GM10248 (cell line): ENCODE data around the gene KLK1.

Experiments used
- CTCF ChIA-PET: fragments of 300-600 bp; sonication (Branson Sonifier 250); formaldehyde crosslinking; extraction: SDS; loops from one replicate; lab custom pipeline; 2021; ENCODE audit warnings: antibody characterized with exemption; lab: Yijun Ruan, JAX
- POLR2A ChIA-PET: fragments of 350-650 bp; sonication (Branson Sonifier 250); formaldehyde crosslinking; extraction: SDS; loops from one replicate; lab custom pipeline; 2020; ENCODE audit warnings: antibody characterized with exemption; lab: Yijun Ruan, JAX
- DNase-seq: peaks from one replicate; pipeline ENCODE4 v3.0.0; 2012; ENCODE audit errors: extremely low spot score
- TF ChIP-seq, protein P1 (sequence below): IDR thresholded peaks from 2 replicates; pipeline ENCODE4 v1.5.1; 2012; ENCODE audit warnings: mild to moderate bottlenecking, low read depth; ENCODE audit errors: extremely low read depth, missing control alignments, control extremely low read depth

KLK1 gene

GRCh38 chr19:50795664-50796073 is 27.9 kb downstream of the KLK1 start:
- DNase-seq, result no peak
- ChIA-PET CTCF (interaction anchor here (1.2 to 8.2 kb wide), 5 partner anchors 12 to 126 kb away, joined by 3 to 64 read pairs (median 3); no protein-coding TSS in a partner anchor), POLR2A (interaction anchor here (0.6 to 1.0 kb wide), 2 partner anchors 126 to 913 kb away, joined by 4 read pairs; no protein-coding TSS in a partner anchor)
- TF ChIP-seq, protein P1, sequence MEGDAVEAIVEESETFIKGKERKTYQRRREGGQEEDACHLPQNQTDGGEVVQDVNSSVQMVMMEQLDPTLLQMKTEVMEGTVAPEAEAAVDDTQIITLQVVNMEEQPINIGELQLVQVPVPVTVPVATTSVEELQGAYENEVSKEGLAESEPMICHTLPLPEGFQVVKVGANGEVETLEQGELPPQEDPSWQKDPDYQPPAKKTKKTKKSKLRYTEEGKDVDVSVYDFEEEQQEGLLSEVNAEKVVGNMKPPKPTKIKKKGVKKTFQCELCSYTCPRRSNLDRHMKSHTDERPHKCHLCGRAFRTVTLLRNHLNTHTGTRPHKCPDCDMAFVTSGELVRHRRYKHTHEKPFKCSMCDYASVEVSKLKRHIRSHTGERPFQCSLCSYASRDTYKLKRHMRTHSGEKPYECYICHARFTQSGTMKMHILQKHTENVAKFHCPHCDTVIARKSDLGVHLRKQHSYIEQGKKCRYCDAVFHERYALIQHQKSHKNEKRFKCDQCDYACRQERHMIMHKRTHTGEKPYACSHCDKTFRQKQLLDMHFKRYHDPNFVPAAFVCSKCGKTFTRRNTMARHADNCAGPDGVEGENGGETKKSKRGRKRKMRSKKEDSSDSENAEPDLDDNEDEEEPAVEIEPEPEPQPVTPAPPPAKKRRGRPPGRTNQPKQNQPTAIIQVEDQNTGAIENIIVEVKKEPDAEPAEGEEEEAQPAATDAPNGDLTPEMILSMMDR, result no peak

GRCh38 chr19:50794876-50795663 is 28.5 kb downstream of the KLK1 start:
- TF ChIP-seq, protein P1, result peak; percentile 33
- ChIA-PET CTCF (interaction anchor here (1.0 to 8.2 kb wide), 9 partner anchors 11 to 131 kb away, joined by 3 to 64 read pairs (median 3); no protein-coding TSS in a partner anchor), POLR2A (interaction anchor here (0.6 to 1.0 kb wide), 3 partner anchors 10 to 914 kb away, joined by 3 to 4 read pairs (median 4); no protein-coding TSS in a partner anchor)
- no peak for DNase-seq

GRCh38 chr19:50794074-50794875 is 29.3 kb downstream of the KLK1 start:
- ChIA-PET CTCF (interaction anchor here (1.0 to 8.2 kb wide), 10 partner anchors 11 to 132 kb away, joined by 3 to 64 read pairs (median 4); no protein-coding TSS in a partner anchor), POLR2A (interaction anchor here (1.0 to 2.1 kb wide), 2 partner anchors 10 kb away, joined by 3 to 10 read pairs; no protein-coding TSS in a partner anchor)
- TF ChIP-seq, protein P1, result peak; percentile 50
- DNase-seq, result peak; percentile 72

DNA sequence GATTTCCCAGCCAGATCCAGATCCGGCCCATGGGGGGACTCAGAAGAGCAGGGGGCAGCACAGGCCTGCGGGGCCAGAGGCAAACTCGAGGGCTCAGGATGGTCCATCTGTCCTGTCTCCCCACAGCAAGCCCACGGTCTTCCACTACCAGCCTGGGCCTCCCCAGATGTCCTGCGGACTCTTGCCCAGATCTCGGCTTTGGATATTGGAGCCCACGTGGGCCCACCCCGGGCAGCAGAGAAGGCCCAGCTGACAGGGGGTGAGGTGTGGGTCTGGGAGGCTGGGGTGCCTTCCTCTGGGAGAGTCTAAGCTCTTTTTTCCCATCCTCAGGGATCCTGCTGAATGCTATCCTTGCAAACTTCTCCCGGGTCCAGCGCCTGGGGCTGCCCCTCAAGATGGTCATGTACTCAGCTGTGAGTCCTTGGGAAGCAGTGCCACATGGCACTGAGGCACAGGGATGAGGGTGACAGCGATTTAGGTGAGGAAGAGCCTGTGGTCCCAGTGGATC is 30.0 kb downstream of the KLK1 start:
- POLR2A ChIA-PET, result interaction anchor here (0.6 to 2.1 kb wide), 2 partner anchors 11 to 28 kb away, joined by 3 to 10 read pairs; no protein-coding TSS in a partner anchor
- TF ChIP-seq, protein P1, result no peak
- DNase-seq, result no peak
- CTCF ChIA-PET, result interaction anchor here (1.0 to 8.2 kb wide), 7 partner anchors 10 to 132 kb away, joined by 4 to 64 read pairs (median 4); no protein-coding TSS in a partner anchor

DNA sequence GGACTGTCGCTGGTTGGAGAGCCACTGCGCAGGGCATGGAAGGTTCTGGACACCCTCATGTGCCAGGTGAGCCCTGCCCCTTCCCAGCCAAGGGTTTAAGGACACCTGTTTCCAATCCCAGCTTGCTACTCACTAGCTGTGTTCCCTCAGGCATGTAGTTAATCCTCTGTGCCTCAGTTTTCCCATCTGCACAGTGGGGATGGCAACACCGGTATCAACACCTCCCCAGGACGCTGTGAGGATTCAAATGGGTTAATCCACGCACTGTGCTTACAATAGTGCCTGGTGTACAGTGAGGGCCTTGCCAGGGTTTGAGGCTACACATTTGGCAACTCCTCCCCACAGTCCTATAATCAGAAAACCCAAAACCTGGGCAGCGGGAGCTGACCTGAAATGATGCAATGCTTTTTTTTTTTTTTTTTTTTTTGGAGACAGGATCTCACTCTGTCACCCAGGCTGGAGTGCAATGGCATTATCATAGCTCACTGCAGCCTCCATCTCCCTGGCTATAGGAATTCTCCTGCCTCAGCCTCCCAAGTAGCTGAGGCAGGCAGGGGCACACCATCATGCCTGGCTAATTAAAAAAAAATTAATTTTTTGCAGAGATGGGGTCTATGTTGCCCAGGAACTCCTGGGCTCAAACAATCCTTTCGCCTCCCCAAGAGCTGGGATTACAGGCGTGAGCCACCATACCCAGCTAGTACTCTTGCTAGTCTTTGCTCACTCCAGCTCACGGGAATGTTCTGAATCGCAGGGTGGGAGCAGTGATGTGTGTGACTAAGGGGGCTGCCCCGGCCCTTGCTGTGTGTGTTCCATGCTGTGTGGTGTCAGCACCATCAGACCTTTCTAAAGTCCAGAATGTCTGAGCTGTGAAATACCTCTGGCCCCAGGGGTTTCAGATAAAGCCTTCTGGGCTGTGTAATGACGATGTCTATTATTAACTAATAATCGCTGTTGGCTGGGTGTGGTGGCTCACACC is 31.0 kb downstream of the KLK1 start:
- TF ChIP-seq, protein P1, result no peak
- POLR2A ChIA-PET, result interaction anchor here (0.6 to 2.1 kb wide), 6 partner anchors 12 to 1783 kb away, joined by 3 to 10 read pairs (median 4); no protein-coding TSS in a partner anchor
- CTCF ChIA-PET, result interaction anchor here (0.7 to 8.2 kb wide), 6 partner anchors 9 to 129 kb away, joined by 3 to 64 read pairs (median 5); no protein-coding TSS in a partner anchor
- DNase-seq, result no peak
